A549 (cell line): ENCODE measurements around the gene MSI2. TPM values are rescaled to one million over a fixed set of nuclear protein-coding genes. Genes with fewer than 3 reads are reported as not detected.

Experiments
- ATAC-seq, 2 experiments: fragments of 200-7000 bp in 1 of 2; fragments of >200 bp in 1 of 2; cut with Nextera tagmentation in 1 of 2; cut with Tn5 transposase in 1 of 2; 3 replicates each; pipeline versions ENCODE4 v1.8.0 to v1.9.1; 2018 to 2020; ENCODE audit warnings: mild to moderate bottlenecking in 1 of 2, moderate library complexity in 1 of 2
- CTCF ChIA-PET: fragments of 300-600 bp; sonication (Branson Sonifier 250); formaldehyde crosslinking; extraction: SDS; loops from one replicate; lab custom pipeline; 2021; ENCODE audit warnings: antibody characterized with exemption, inconsistent platforms; lab: Yijun Ruan, JAX
- POLR2A ChIA-PET: fragments of 350-600 bp; formaldehyde crosslinking; extraction: SDS; loops from one replicate; lab custom pipeline; 2021; ENCODE audit warnings: antibody characterized with exemption, inconsistent platforms; lab: Yijun Ruan, JAX
- DNase-seq, 2 experiments: peaks; one replicate each; pipeline versions ENCODE4 v3.0.0 to v3.0.0-alpha.2; 2011 to 2016; ENCODE audit warnings: low read depth in 1 of 2, low spot score in 1 of 2
- FAIRE-seq: peaks from 2 replicates; lab custom pipeline; 2011; peaks lifted over from hg19 to GRCh38; lab: Jason Lieb, UNC
- H3K27ac ChIP-seq, 2 experiments: fragments of >200 bp; sonication (Bioruptor Twin); formaldehyde crosslinking; 3 replicates each; pipeline ENCODE4 v1.5.1; 2016 to 2017
- H3K4me1 ChIP-seq: fragments of >200 bp; sonication (Bioruptor Twin); formaldehyde crosslinking; 3 replicates; pipeline ENCODE4 v1.6.1; 2016
- H3K4me2 ChIP-seq: fragments of >200 bp; sonication (Bioruptor Twin); formaldehyde crosslinking; 3 replicates; pipeline ENCODE4 v1.6.1; 2016
- H3K4me3 ChIP-seq: fragments of >200 bp; sonication (Bioruptor Twin); formaldehyde crosslinking; 3 replicates; pipeline ENCODE4 v1.5.1; 2016
- H3K9me3 ChIP-seq: fragments of >200 bp; sonication (Bioruptor Twin); formaldehyde crosslinking; 3 replicates; pipeline ENCODE4 v1.6.1; 2016
- BHLHE40 ChIP-seq: IDR thresholded peaks from 2 replicates; pipeline ENCODE4 v1.6.1; 2012; ENCODE audit warnings: low read depth, low read length, inconsistent platforms
- CBX8 ChIP-seq: fragments of 200-600 bp; sonication (generic); IDR thresholded peaks from 2 replicates; pipeline ENCODE4 v1.6.1; 2016
- CHD2 ChIP-seq: fragments of 150-350 bp; IDR thresholded peaks from 2 replicates; pipeline ENCODE4 v1.6.1; 2014; ENCODE audit warnings: low read length; ENCODE audit not compliant: partially characterized antibody
- CHD4 ChIP-seq: fragments of 200-600 bp; sonication (generic); IDR thresholded peaks from 2 replicates; pipeline ENCODE4 v1.6.1; 2016; ENCODE audit warnings: antibody characterized with exemption, mild to moderate bottlenecking, borderline replicate concordance
- EHMT2 ChIP-seq: fragments of 200-600 bp; sonication (generic); IDR thresholded peaks from 2 replicates; pipeline ENCODE4 v1.6.1; 2016; ENCODE audit warnings: antibody characterized with exemption, low read depth, mild to moderate bottlenecking, moderate library complexity
- FOXS1 ChIP-seq: fragments of 250-450 bp; sonication (Bioruptor Pico); IDR thresholded peaks from 2 replicates; pipeline ENCODE4 v1.5.0; 2020; ENCODE audit warnings: mild to moderate bottlenecking, moderate library complexity
- HOXA7 ChIP-seq: fragments of 250-450 bp; sonication (Bioruptor Pico); IDR thresholded peaks from 2 replicates; pipeline ENCODE4 v1.5.0; 2020; ENCODE audit warnings: mild to moderate bottlenecking, moderate library complexity
- HOXB5 ChIP-seq: fragments of 250-450 bp; sonication (Bioruptor Pico); IDR thresholded peaks from 2 replicates; pipeline ENCODE4 v1.5.0; 2020; ENCODE audit warnings: mild to moderate bottlenecking, moderate library complexity
- JUN ChIP-seq, 2 experiments: fragments of >200 bp; sonication (Bioruptor Twin); formaldehyde crosslinking; IDR thresholded peaks; 2 replicates in 1 of 2; 3 replicates in 1 of 2; pipeline ENCODE4 v1.6.1; 2016 to 2017
- KDM1A ChIP-seq: fragments of 200-600 bp; sonication (generic); IDR thresholded peaks from 2 replicates; pipeline ENCODE4 v1.6.1; 2016; ENCODE audit warnings: low read depth, mild to moderate bottlenecking
- MAFK ChIP-seq: fragments of 450-650 bp; IDR thresholded peaks from 2 replicates; pipeline ENCODE4 v1.6.1; 2014; ENCODE audit not compliant: partially characterized antibody
- MAZ ChIP-seq: fragments of 150-350 bp; IDR thresholded peaks from 2 replicates; pipeline ENCODE4 v1.6.1; 2014; ENCODE audit warnings: antibody characterized with exemption, low read depth, low read length, borderline replicate concordance
- MYC ChIP-seq: IDR thresholded peaks from 2 replicates; pipeline ENCODE4 v1.6.1; 2012; ENCODE audit warnings: mild to moderate bottlenecking, inconsistent platforms, low read length, improper control_type of control experiment, borderline replicate concordance
- NFE2L2 ChIP-seq: fragments of 150-350 bp; conservative IDR thresholded peaks from 2 replicates; pipeline ENCODE4 v1.6.1; 2014; ENCODE audit warnings: low read length
- PHF8 ChIP-seq: fragments of 200-600 bp; sonication (generic); IDR thresholded peaks from 2 replicates; pipeline ENCODE4 v1.6.1; 2016; ENCODE audit warnings: low read depth, mild to moderate bottlenecking, antibody characterized with exemption, moderate library complexity, borderline replicate concordance
- POLR2A ChIP-seq: IDR thresholded peaks from 2 replicates; pipeline ENCODE4 v1.6.1; 2012; ENCODE audit warnings: mild to moderate bottlenecking, low read length
- RCOR1 ChIP-seq: fragments of 150-350 bp; IDR thresholded peaks from 2 replicates; pipeline ENCODE4 v1.6.1; 2014; ENCODE audit warnings: antibody characterized with exemption, low read length, low read depth
- RFX5 ChIP-seq: fragments of 450-650 bp; IDR thresholded peaks from 2 replicates; pipeline ENCODE4 v1.7.1; 2014; ENCODE audit warnings: antibody characterized with exemption, mild to moderate bottlenecking, moderate library complexity
- RNF2 ChIP-seq: fragments of 200-600 bp; sonication (generic); IDR thresholded peaks from 2 replicates; pipeline ENCODE4 v1.6.1; 2016; ENCODE audit warnings: low read depth, mild to moderate bottlenecking, antibody characterized with exemption, moderate library complexity, borderline replicate concordance
- SMC3 ChIP-seq: fragments of >200 bp; sonication (Bioruptor Twin); formaldehyde crosslinking; IDR thresholded peaks from 3 replicates; pipeline ENCODE4 v1.6.1; 2018; ENCODE audit warnings: inconsistent platforms
- TFCP2L1 ChIP-seq: fragments of 250-450 bp; sonication (Bioruptor Pico); IDR thresholded peaks from 2 replicates; pipeline ENCODE4 v1.5.0; 2021; ENCODE audit warnings: mild to moderate bottlenecking
- TP53 ChIP-seq: fragments of 250-450 bp; sonication (Bioruptor Pico); IDR thresholded peaks from 2 replicates; pipeline ENCODE4 v1.5.0; 2021; ENCODE audit warnings: mild to moderate bottlenecking, moderate library complexity
- ZC3H11A ChIP-seq: fragments of 450-650 bp; IDR thresholded peaks from 2 replicates; pipeline ENCODE4 v1.6.1; 2014; ENCODE audit warnings: antibody characterized with exemption, mild to moderate bottlenecking
- WGBS: methylation state at CpG from one replicate; pipeline ENCODE4 v1.1.6; 2017; ENCODE audit errors: missing lambda C conversion rate; 5-methylcytosine and 5-hydroxymethylcytosine counted together
- polyA plus RNA-seq, 4 experiments: library from polyadenylated mRNA; depleted of rRNA in 3 of 4; stranded (reverse); fragments of >200 nt; fragmentation: RNase III in 1 of 4; extraction: RNeasy Plus Mini Kit Qiagen cat#74134 plus additional on column Dnase treatment in 1 of 4; gene quantifications; 2 replicates in 3 of 4; 3 replicates in 1 of 4; pipeline ENCODE4 v1.2.3, GENCODE V29; 2011 to 2017
- TF ChIP-seq, protein P1 (sequence below): fragments of 450-650 bp; IDR thresholded peaks from 2 replicates; pipeline ENCODE4 v1.6.1; 2014; ENCODE audit warnings: antibody characterized with exemption
- TF ChIP-seq, protein P2 (sequence below): fragments of >200 bp; sonication (Bioruptor Twin); formaldehyde crosslinking; IDR thresholded peaks from 2 replicates; pipeline ENCODE4 v1.6.1; 2016
- TF ChIP-seq, protein P3 (sequence below): fragments of 150-350 bp; IDR thresholded peaks from 2 replicates; pipeline ENCODE4 v1.6.1; 2014; ENCODE audit warnings: low read depth, mild to moderate bottlenecking, low read length
- TF ChIP-seq, protein P4 (sequence below): fragments of 250-450 bp; sonication (Bioruptor Pico); IDR thresholded peaks from 2 replicates; pipeline ENCODE4 v1.5.0; 2021; ENCODE audit warnings: mild to moderate bottlenecking, moderate library complexity, borderline replicate concordance

Gene MSI2
- polyA plus RNA-seq, 2 of the 4 experiments (the other 2 are of a cell fraction): 43.6 to 44.4 TPM

DNA sequence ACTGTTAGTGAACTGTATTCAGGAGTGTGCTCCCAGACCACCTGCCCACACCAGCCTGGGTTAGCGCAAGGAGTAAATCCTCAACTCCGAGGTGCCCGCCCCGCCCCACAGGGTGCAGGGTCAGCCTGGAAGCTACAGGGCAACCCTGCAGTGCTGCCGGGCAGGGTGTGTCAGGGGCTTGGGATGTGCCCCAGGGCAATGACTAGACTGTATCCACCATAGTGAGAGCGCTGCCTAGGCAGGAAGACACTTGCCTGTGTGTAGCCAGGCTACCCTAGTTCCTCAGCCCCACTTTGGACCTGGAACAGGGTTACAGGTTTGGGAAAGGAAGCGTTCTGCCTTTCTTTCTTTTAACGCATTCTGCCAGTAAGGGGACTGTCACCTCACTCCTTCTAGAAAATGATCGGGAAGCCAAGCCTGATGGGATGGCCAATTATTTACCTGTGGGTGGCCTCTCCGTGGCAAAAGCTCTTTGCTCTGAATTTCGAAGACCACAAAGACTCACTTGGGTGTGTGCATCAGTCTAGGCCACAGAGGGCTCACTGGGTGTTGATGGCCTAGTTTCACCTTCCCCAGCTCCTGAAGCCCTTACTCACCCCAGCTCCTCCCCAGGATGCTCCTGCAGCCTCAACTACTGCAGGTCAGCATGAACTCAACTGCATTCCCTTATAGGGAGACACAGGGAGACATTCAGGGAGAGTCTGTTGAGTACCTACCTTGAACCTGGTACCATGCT lies 397.9 kb downstream of the MSI2 start:
- H3K4me1 ChIP-seq: peaks cover 30% of the 10 kb centered on the region
- DNase-seq: no peak
- no peaks in the 10 kb centered on the region for H3K9me3 ChIP-seq
- no peak overlapping the region for H3K4me3 ChIP-seq
- FAIRE-seq: no peak
- H3K4me2 ChIP-seq: no peak overlapping the region
- 90% methylated on average over 11 of the region's 11 CpGs for WGBS
- ChIA-PET POLR2A (no interaction called here), CTCF (interaction anchor here (1.0 to 6.9 kb wide), 6 partner anchors 12 to 411 kb away, joined by 3 to 36 read pairs (median 6); no protein-coding TSS in a partner anchor)
- ATAC-seq: no peak
- no peak overlapping the region for H3K27ac ChIP-seq
- TF ChIP-seq JUN (IDR thresholded peaks at IDR 0.05) (no peak), EHMT2 (no peak), FOXS1 (CRISPR knock-in tag) (no peak)

DNA sequence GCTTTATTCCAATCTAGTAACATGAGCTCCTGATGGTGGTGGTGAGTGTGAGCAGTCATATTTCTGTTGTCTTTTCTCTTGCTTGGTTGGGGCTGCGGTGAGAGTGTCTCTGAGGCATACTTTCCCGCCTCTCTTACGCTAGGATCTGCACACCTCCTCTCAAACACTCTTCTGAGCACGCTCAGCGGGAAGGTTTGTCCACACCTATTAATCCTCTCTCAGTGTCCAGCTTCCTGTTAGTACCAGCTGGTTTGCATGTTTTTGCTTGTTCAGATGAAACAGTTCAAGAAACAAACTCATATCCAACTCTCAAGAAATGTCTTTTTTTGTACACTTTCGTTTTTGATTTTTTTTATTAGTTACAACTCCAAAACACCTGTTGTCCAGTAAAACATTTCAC lies 399.2 kb downstream of the MSI2 start:
- ChIA-PET CTCF (interaction anchor here (1.0 to 6.9 kb wide), 6 partner anchors 11 to 412 kb away, joined by 3 to 36 read pairs (median 6); no protein-coding TSS in a partner anchor), POLR2A (no interaction called here)
- no peak for DNase-seq
- Histone ChIP-seq H3K27ac (no peak overlapping the region), H3K9me3 (no peaks in the 10 kb centered on the region)
- TF ChIP-seq, protein P1, sequence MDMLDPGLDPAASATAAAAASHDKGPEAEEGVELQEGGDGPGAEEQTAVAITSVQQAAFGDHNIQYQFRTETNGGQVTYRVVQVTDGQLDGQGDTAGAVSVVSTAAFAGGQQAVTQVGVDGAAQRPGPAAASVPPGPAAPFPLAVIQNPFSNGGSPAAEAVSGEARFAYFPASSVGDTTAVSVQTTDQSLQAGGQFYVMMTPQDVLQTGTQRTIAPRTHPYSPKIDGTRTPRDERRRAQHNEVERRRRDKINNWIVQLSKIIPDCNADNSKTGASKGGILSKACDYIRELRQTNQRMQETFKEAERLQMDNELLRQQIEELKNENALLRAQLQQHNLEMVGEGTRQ: no peak
- TF ChIP-seq POLR2A (no peak), CHD4 (no peak), MYC (no peak), BHLHE40 (no peak), TP53 (CRISPR knock-in tag) (no peak), ZC3H11A (no peak), CHD2 (no peak), RNF2 (no peak), HOXB5 (CRISPR knock-in tag) (no peak), NFE2L2 (no peak), SMC3 (no peak), RFX5 (no peak), TFCP2L1 (CRISPR knock-in tag) (no peak)
- TF ChIP-seq, all 56 proteins: peak for 0
- ATAC-seq (no peak), FAIRE-seq (no peak)
- 91% methylated on average over 6 of the region's 6 CpGs for WGBS
- H3K4me2 ChIP-seq: no peak overlapping the region
- no peak overlapping the region for H3K4me3 ChIP-seq
- peaks cover 17% of the 10 kb centered on the region for H3K4me1 ChIP-seq

DNA sequence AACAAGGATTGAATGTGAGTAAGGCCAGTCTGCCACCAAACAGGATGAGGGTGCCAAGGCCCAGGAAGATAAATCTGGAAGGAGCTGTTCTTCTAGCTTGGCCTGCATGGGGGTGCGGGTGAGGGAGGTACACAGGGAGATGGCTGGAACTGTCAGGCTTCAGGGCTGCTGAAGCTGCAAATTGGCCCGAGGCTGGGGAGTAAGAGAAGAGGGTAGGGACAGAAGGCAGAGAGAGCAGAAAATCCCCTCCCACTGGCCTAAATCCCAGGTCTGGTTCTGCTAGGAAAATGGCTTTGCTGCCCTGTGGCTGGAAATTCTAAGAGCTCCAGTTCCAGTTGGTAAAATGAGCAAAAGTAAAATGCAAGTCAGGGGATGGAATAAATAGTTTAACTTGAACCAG lies 400.9 kb downstream of the MSI2 start:
- WGBS: 81% methylated on average over 2 of the region's 2 CpGs
- Histone ChIP-seq H3K4me1 (peaks cover 12% of the 10 kb centered on the region), H3K4me2 (no peak overlapping the region), H3K9me3 (no peaks in the 10 kb centered on the region), H3K4me3 (no peak overlapping the region), H3K27ac (no peak overlapping the region)
- ChIA-PET CTCF (interaction anchor here (0.8 to 7.5 kb wide), 4 partner anchors 10 to 126 kb away, joined by 3 to 98 read pairs (median 6); no protein-coding TSS in a partner anchor), POLR2A (no interaction called here)
- TF ChIP-seq MAZ (no peak), MYC (no peak)
- TF ChIP-seq, protein P2, sequence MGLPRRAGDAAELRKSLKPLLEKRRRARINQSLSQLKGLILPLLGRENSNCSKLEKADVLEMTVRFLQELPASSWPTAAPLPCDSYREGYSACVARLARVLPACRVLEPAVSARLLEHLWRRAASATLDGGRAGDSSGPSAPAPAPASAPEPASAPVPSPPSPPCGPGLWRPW: no peak
- no peak for FAIRE-seq
- DNase-seq: no peak
- ATAC-seq: no peak

DNA sequence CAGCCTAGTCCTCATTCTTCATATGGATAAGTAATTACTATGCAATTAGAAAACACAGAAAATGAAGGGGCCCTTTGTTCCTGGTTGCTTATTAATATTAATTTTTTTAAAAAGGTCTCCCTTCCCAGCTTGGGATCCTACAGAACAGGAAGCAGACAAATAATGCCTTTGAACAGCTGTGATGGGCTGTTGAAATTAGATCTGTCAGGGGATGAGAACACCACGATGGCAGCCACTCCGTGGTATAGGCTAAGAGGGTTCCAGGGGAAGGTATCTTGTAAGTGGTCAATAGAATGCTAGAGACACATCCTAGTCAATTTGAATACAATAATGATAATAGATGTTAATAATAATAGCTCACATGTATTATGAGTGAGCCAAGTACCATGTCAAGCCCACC lies 405.7 kb downstream of the MSI2 start:
- H3K4me2 ChIP-seq: no peak overlapping the region
- TF ChIP-seq TFCP2L1 (CRISPR knock-in tag): no peak
- TF ChIP-seq, protein P3, sequence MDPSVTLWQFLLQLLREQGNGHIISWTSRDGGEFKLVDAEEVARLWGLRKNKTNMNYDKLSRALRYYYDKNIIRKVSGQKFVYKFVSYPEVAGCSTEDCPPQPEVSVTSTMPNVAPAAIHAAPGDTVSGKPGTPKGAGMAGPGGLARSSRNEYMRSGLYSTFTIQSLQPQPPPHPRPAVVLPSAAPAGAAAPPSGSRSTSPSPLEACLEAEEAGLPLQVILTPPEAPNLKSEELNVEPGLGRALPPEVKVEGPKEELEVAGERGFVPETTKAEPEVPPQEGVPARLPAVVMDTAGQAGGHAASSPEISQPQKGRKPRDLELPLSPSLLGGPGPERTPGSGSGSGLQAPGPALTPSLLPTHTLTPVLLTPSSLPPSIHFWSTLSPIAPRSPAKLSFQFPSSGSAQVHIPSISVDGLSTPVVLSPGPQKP: no peak
- no peak for TF ChIP-seq RCOR1
- TF ChIP-seq HOXA7: no peak
- TF ChIP-seq MAFK: no peak
- TF ChIP-seq, protein P4, sequence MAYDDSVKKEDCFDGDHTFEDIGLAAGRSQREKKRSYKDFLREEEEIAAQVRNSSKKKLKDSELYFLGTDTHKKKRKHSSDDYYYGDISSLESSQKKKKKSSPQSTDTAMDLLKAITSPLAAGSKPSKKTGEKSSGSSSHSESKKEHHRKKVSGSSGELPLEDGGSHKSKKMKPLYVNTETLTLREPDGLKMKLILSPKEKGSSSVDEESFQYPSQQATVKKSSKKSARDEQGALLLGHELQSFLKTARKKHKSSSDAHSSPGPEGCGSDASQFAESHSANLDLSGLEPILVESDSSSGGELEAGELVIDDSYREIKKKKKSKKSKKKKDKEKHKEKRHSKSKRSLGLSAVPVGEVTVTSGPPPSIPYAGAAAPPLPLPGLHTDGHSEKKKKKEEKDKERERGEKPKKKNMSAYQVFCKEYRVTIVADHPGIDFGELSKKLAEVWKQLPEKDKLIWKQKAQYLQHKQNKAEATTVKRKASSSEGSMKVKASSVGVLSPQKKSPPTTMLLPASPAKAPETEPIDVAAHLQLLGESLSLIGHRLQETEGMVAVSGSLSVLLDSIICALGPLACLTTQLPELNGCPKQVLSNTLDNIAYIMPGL (CRISPR knock-in tag): no peak
- TF ChIP-seq PHF8: no peak
- TF ChIP-seq KDM1A: no peak
- no peak for TF ChIP-seq CBX8

More for the DNA sequence above, 405.7 kb downstream of the MSI2 start:
- CTCF ChIA-PET: interaction anchor here (1.1 to 7.5 kb wide), 2 partner anchors 9 to 63 kb away, joined by 4 to 98 read pairs; no protein-coding TSS in a partner anchor
- POLR2A ChIA-PET: no interaction called here
- Histone ChIP-seq H3K9me3 (no peaks in the 10 kb centered on the region), H3K27ac (no peak overlapping the region), H3K4me1 (peaks cover 4% of the 10 kb centered on the region; the same call in 1 of the 3 replicates), H3K4me3 (no peak overlapping the region)
- FAIRE-seq (no peak), DNase-seq (no peak), ATAC-seq (no peak)
- WGBS: 91% methylated on average over 2 of the region's 2 CpGs
